ENCODE measurements around the gene EPHA1.
A peak's percentile ranks its signal among the peaks of the same experiment; 100 is the strongest.

The EPHA1 gene

GRCh38 chr7:143408686-143409561 lies at the start of gene EPHA1:
EPHA1 (minus strand) TSS chr7:143408856; CDS start chr7:143408805, 51 bp downstream.
- Histone ChIP-seq H3K27me3 (ENCODE audit: control insufficient read depth in 1 of 2, insufficient read depth in 2 of 2, low read length in 2 of 2) (no peaks in the 10 kb centered on the region), H3K9me3 (ENCODE audit: control insufficient read depth in 1 of 2, low read length in 2 of 2) (no peaks in the 10 kb centered on the region), H3K4me1 (ENCODE audit: control insufficient read depth in 1 of 2, insufficient read depth in 2 of 2, low read length in 2 of 2) (peaks cover 54 to 61% of the 10 kb centered on the region in 2 donors), H3K27ac (ENCODE audit: low read depth, low read length) (peak within 1 kb of the TSS; percentile 41), H3K9ac (ENCODE audit: low read depth in 1 of 2, low read length in 2 of 2) (peak within 1 kb of the TSS; percentile 73 to 83), H3K36me3 (ENCODE audit: control insufficient read depth in 1 of 2, insufficient read depth in 2 of 2, low read length in 2 of 2) (peaks cover 0 to 3% of the 10 kb centered on the region in 2 donors), H3K4me3 (ENCODE audit: low read depth in 1 of 2, low read length in 2 of 2) (peak within 1 kb of the TSS; percentile 74 to 86)

GRCh38 chr7:143458263-143458662 lies 49.6 kb upstream of the EPHA1 start:
- no peak overlapping the region for H3K4me3 ChIP-seq (ENCODE audit: low read depth in 1 of 2, low read length in 2 of 2)
- H3K36me3 ChIP-seq (ENCODE audit: control insufficient read depth in 1 of 2, insufficient read depth in 2 of 2, low read length in 2 of 2), result no peaks in the 10 kb centered on the region
- no peaks in the 10 kb centered on the region for H3K9me3 ChIP-seq (ENCODE audit: control insufficient read depth in 1 of 2, low read length in 2 of 2)
- H3K4me1 ChIP-seq (ENCODE audit: control insufficient read depth in 1 of 2, insufficient read depth in 2 of 2, low read length in 2 of 2), result peaks cover 0 to 4% of the 10 kb centered on the region in 2 donors
- no peak overlapping the region for H3K27ac ChIP-seq (ENCODE audit: low read depth, low read length)
- no peak overlapping the region for H3K9ac ChIP-seq (ENCODE audit: low read depth in 1 of 2, low read length in 2 of 2)
- H3K27me3 ChIP-seq (ENCODE audit: control insufficient read depth in 1 of 2, insufficient read depth in 2 of 2, low read length in 2 of 2), result no peaks in the 10 kb centered on the region

GRCh38 chr7:143456992-143457793 lies 48.5 kb upstream of the EPHA1 start:
- no peak overlapping the region for H3K27ac ChIP-seq (ENCODE audit: low read depth, low read length)

GRCh38 chr7:143455942-143456341 lies 47.3 kb upstream of the EPHA1 start:
- H3K9me3 ChIP-seq (ENCODE audit: control insufficient read depth in 1 of 2, low read length in 2 of 2), result no peaks in the 10 kb centered on the region
- peaks cover 0 to 3% of the 10 kb centered on the region in 2 donors for H3K4me1 ChIP-seq (ENCODE audit: control insufficient read depth in 1 of 2, insufficient read depth in 2 of 2, low read length in 2 of 2)
- H3K9ac ChIP-seq (ENCODE audit: low read depth in 1 of 2, low read length in 2 of 2), result no peak overlapping the region
- H3K27me3 ChIP-seq (ENCODE audit: control insufficient read depth in 1 of 2, insufficient read depth in 2 of 2, low read length in 2 of 2), result no peaks in the 10 kb centered on the region
- H3K36me3 ChIP-seq (ENCODE audit: control insufficient read depth in 1 of 2, insufficient read depth in 2 of 2, low read length in 2 of 2), result no peaks in the 10 kb centered on the region
- no peak overlapping the region for H3K4me3 ChIP-seq (ENCODE audit: low read depth in 1 of 2, low read length in 2 of 2)
- H3K27ac ChIP-seq (ENCODE audit: low read depth, low read length), result no peak overlapping the region

More at GRCh38 chr7:143456992-143457793, 48.5 kb upstream of the EPHA1 start:
- peaks cover 0 to 3% of the 10 kb centered on the region in 2 donors for H3K4me1 ChIP-seq (ENCODE audit: control insufficient read depth in 1 of 2, insufficient read depth in 2 of 2, low read length in 2 of 2)
- no peaks in the 10 kb centered on the region for H3K36me3 ChIP-seq (ENCODE audit: control insufficient read depth in 1 of 2, insufficient read depth in 2 of 2, low read length in 2 of 2)
- no peaks in the 10 kb centered on the region for H3K27me3 ChIP-seq (ENCODE audit: control insufficient read depth in 1 of 2, insufficient read depth in 2 of 2, low read length in 2 of 2)
- no peak overlapping the region for H3K4me3 ChIP-seq (ENCODE audit: low read depth in 1 of 2, low read length in 2 of 2)
- H3K9me3 ChIP-seq (ENCODE audit: control insufficient read depth in 1 of 2, low read length in 2 of 2), result no peaks in the 10 kb centered on the region
- H3K9ac ChIP-seq (ENCODE audit: low read depth in 1 of 2, low read length in 2 of 2), result no peak overlapping the region

- no peak overlapping the region for H3K4me3 ChIP-seq (ENCODE audit: low read depth in 1 of 2, low read length in 2 of 2)
- peaks cover 0 to 3% of the 10 kb centered on the region in 2 donors for H3K4me1 ChIP-seq (ENCODE audit: control insufficient read depth in 1 of 2, insufficient read depth in 2 of 2, low read length in 2 of 2)
- H3K27ac ChIP-seq (ENCODE audit: low read depth, low read length), result no peak overlapping the region
Observed at GRCh38 chr7:143455491-143455890, 46.8 kb upstream of the EPHA1 start.

GRCh38 chr7:143454091-143454680 lies 45.5 kb upstream of the EPHA1 start:
- H3K4me1 ChIP-seq (ENCODE audit: control insufficient read depth in 1 of 2, insufficient read depth in 2 of 2, low read length in 2 of 2), result peaks cover 0 to 3% of the 10 kb centered on the region in 2 donors
- no peaks in the 10 kb centered on the region for H3K36me3 ChIP-seq (ENCODE audit: control insufficient read depth in 1 of 2, insufficient read depth in 2 of 2, low read length in 2 of 2)
- H3K4me3 ChIP-seq (ENCODE audit: low read depth in 1 of 2, low read length in 2 of 2), result no peak overlapping the region
- H3K27ac ChIP-seq (ENCODE audit: low read depth, low read length), result no peak overlapping the region
- H3K9me3 ChIP-seq (ENCODE audit: control insufficient read depth in 1 of 2, low read length in 2 of 2), result no peaks in the 10 kb centered on the region
- H3K9ac ChIP-seq (ENCODE audit: low read depth in 1 of 2, low read length in 2 of 2), result no peak overlapping the region
- no peaks in the 10 kb centered on the region for H3K27me3 ChIP-seq (ENCODE audit: control insufficient read depth in 1 of 2, insufficient read depth in 2 of 2, low read length in 2 of 2)

More at GRCh38 chr7:143455491-143455890, 46.8 kb upstream of the EPHA1 start:
- Histone ChIP-seq H3K27me3 (ENCODE audit: control insufficient read depth in 1 of 2, insufficient read depth in 2 of 2, low read length in 2 of 2) (no peaks in the 10 kb centered on the region), H3K9me3 (ENCODE audit: control insufficient read depth in 1 of 2, low read length in 2 of 2) (no peaks in the 10 kb centered on the region), H3K9ac (ENCODE audit: low read depth in 1 of 2, low read length in 2 of 2) (no peak overlapping the region), H3K36me3 (ENCODE audit: control insufficient read depth in 1 of 2, insufficient read depth in 2 of 2, low read length in 2 of 2) (no peaks in the 10 kb centered on the region)

- Histone ChIP-seq H3K36me3 (ENCODE audit: control insufficient read depth in 1 of 2, insufficient read depth in 2 of 2, low read length in 2 of 2) (no peaks in the 10 kb centered on the region), H3K27ac (ENCODE audit: low read depth, low read length) (no peak overlapping the region), H3K4me3 (ENCODE audit: low read depth in 1 of 2, low read length in 2 of 2) (no peak overlapping the region), H3K4me1 (ENCODE audit: control insufficient read depth in 1 of 2, insufficient read depth in 2 of 2, low read length in 2 of 2) (no peaks in the 10 kb centered on the region), H3K9ac (ENCODE audit: low read depth in 1 of 2, low read length in 2 of 2) (no peak overlapping the region), H3K9me3 (ENCODE audit: control insufficient read depth in 1 of 2, low read length in 2 of 2) (no peaks in the 10 kb centered on the region), H3K27me3 (ENCODE audit: control insufficient read depth in 1 of 2, insufficient read depth in 2 of 2, low read length in 2 of 2) (no peaks in the 10 kb centered on the region)
Observed at GRCh38 chr7:143452495-143452894, 43.8 kb upstream of the EPHA1 start.

- no peaks in the 10 kb centered on the region for H3K36me3 ChIP-seq (ENCODE audit: control insufficient read depth in 1 of 2, insufficient read depth in 2 of 2, low read length in 2 of 2)
- H3K4me1 ChIP-seq (ENCODE audit: control insufficient read depth in 1 of 2, insufficient read depth in 2 of 2, low read length in 2 of 2), result no peaks in the 10 kb centered on the region
- no peak overlapping the region for H3K9ac ChIP-seq (ENCODE audit: low read depth in 1 of 2, low read length in 2 of 2)
- no peak overlapping the region for H3K4me3 ChIP-seq (ENCODE audit: low read depth in 1 of 2, low read length in 2 of 2)
- no peaks in the 10 kb centered on the region for H3K9me3 ChIP-seq (ENCODE audit: control insufficient read depth in 1 of 2, low read length in 2 of 2)
- no peaks in the 10 kb centered on the region for H3K27me3 ChIP-seq (ENCODE audit: control insufficient read depth in 1 of 2, insufficient read depth in 2 of 2, low read length in 2 of 2)
- no peak overlapping the region for H3K27ac ChIP-seq (ENCODE audit: low read depth, low read length)
Observed at GRCh38 chr7:143451746-143452145, 43.1 kb upstream of the EPHA1 start.

GRCh38 chr7:143451122-143451521 lies 42.5 kb upstream of the EPHA1 start:
- H3K9ac ChIP-seq (ENCODE audit: low read depth in 1 of 2, low read length in 2 of 2), result no peak overlapping the region
- H3K4me3 ChIP-seq (ENCODE audit: low read depth in 1 of 2, low read length in 2 of 2), result no peak overlapping the region
- H3K36me3 ChIP-seq (ENCODE audit: control insufficient read depth in 1 of 2, insufficient read depth in 2 of 2, low read length in 2 of 2), result no peaks in the 10 kb centered on the region
- H3K4me1 ChIP-seq (ENCODE audit: control insufficient read depth in 1 of 2, insufficient read depth in 2 of 2, low read length in 2 of 2), result no peaks in the 10 kb centered on the region
- no peak overlapping the region for H3K27ac ChIP-seq (ENCODE audit: low read depth, low read length)
- no peaks in the 10 kb centered on the region for H3K9me3 ChIP-seq (ENCODE audit: control insufficient read depth in 1 of 2, low read length in 2 of 2)
- H3K27me3 ChIP-seq (ENCODE audit: control insufficient read depth in 1 of 2, insufficient read depth in 2 of 2, low read length in 2 of 2), result no peaks in the 10 kb centered on the region

GRCh38 chr7:143449793-143450192 lies 41.1 kb upstream of the EPHA1 start:
- no peak overlapping the region for H3K4me3 ChIP-seq (ENCODE audit: low read depth in 1 of 2, low read length in 2 of 2)
- H3K27ac ChIP-seq (ENCODE audit: low read depth, low read length), result no peak overlapping the region
- H3K9ac ChIP-seq (ENCODE audit: low read depth in 1 of 2, low read length in 2 of 2), result no peak overlapping the region
- H3K36me3 ChIP-seq (ENCODE audit: control insufficient read depth in 1 of 2, insufficient read depth in 2 of 2, low read length in 2 of 2), result no peaks in the 10 kb centered on the region
- H3K4me1 ChIP-seq (ENCODE audit: control insufficient read depth in 1 of 2, insufficient read depth in 2 of 2, low read length in 2 of 2), result no peaks in the 10 kb centered on the region
- no peaks in the 10 kb centered on the region for H3K9me3 ChIP-seq (ENCODE audit: control insufficient read depth in 1 of 2, low read length in 2 of 2)
- H3K27me3 ChIP-seq (ENCODE audit: control insufficient read depth in 1 of 2, insufficient read depth in 2 of 2, low read length in 2 of 2), result no peaks in the 10 kb centered on the region

All from duodenal mucosa (tissue), 2 donors.